Caco-2 (cell line): Measurements from ENCODE around the gene DNAAF5. TPM values are rescaled to one million over a fixed set of nuclear protein-coding genes. Genes with fewer than 3 reads are reported as not detected.
"Not testable (repeated sequence)": the region's sequence is repeated elsewhere in the genome, so short reads cannot be mapped to it uniquely, and the experiment has no call there.

ENCODE experiments used
- BruUV-seq: library from RNA; stranded (reverse); fragments of 400-500 nt; replicated peaks from 2 replicates; lab custom pipeline; 2021; lab: Mats Ljungman, UMichigan
- CTCF ChIA-PET: fragments of 300-600 bp; sonication (Branson Sonifier 250); formaldehyde crosslinking; loops from one replicate; lab custom pipeline; 2022; ENCODE audit warnings: antibody characterized with exemption; lab: Charles Lee
- POLR2A ChIA-PET: fragments of 300-600 bp; sonication (Branson Sonifier 250); formaldehyde crosslinking; loops from one replicate; lab custom pipeline; 2022; ENCODE audit warnings: antibody characterized with exemption; lab: Charles Lee
- DNase-seq, 2 experiments: peaks; one replicate each; pipeline versions ENCODE4 v3.0.0 to v3.0.0-alpha.2; 2020 to 2022
- H3K27me3 ChIP-seq: replicated peaks from 2 replicates; pipeline ENCODE4 v1.6.0; 2011; ENCODE audit warnings: low read length; ENCODE audit not compliant: control insufficient read depth, insufficient read depth
- H3K36me3 ChIP-seq: 2 replicates; pipeline ENCODE4 v1.5.1; 2011; ENCODE audit warnings: low read length; ENCODE audit not compliant: control insufficient read depth, insufficient read depth
- H3K4me1 ChIP-seq: fragments of 250-450 bp; sonication (Bioruptor Pico); 2 replicates; pipeline ENCODE4 v1.5.1; 2020; ENCODE audit warnings: mild to moderate bottlenecking
- H3K4me3 ChIP-seq: 2 replicates; pipeline ENCODE4 v1.5.1; 2011; ENCODE audit warnings: low read depth, mild to moderate bottlenecking, control low read depth, low read length
- H3K9me3 ChIP-seq: fragments of 250-450 bp; sonication (Bioruptor Pico); 2 replicates; pipeline ENCODE4 v1.5.1; 2020; ENCODE audit warnings: mild to moderate bottlenecking, moderate library complexity
- H3K27ac Mint-ChIP-seq: one replicate; pipeline ENCODE4 v1.8.0; 2022; ENCODE audit warnings: mixed read lengths; ENCODE audit not compliant: unreplicated experiment
- H3K27me3 Mint-ChIP-seq: one replicate; pipeline ENCODE4 v1.8.0; 2022; ENCODE audit warnings: mixed read lengths; ENCODE audit not compliant: insufficient read depth, unreplicated experiment
- H3K36me3 Mint-ChIP-seq: one replicate; pipeline ENCODE4 v1.8.0; 2022; ENCODE audit warnings: mild to moderate bottlenecking, mixed read lengths; ENCODE audit not compliant: insufficient read depth, unreplicated experiment
- H3K4me1 Mint-ChIP-seq: one replicate; pipeline ENCODE4 v1.8.0; 2022; ENCODE audit warnings: low read depth, mixed read lengths; ENCODE audit not compliant: unreplicated experiment
- H3K4me3 Mint-ChIP-seq: one replicate; pipeline ENCODE4 v1.8.0; 2022; ENCODE audit warnings: mild to moderate bottlenecking, moderate library complexity, mixed read lengths; ENCODE audit not compliant: unreplicated experiment
- H3K9me3 Mint-ChIP-seq: one replicate; pipeline ENCODE4 v1.8.0; 2022; ENCODE audit warnings: mixed read lengths; ENCODE audit not compliant: unreplicated experiment
- intact Hi-C: fragments of 100-400 bp; cut with micrococcal nuclease; formaldehyde crosslinking; loops from one replicate; pipeline ENCODE4 v1.10.0; 2022; ENCODE audit not compliant: unreplicated experiment
- total RNA-seq: library from RNA; stranded (reverse); gene quantifications from 2 replicates; pipeline ENCODE4 v1.2.3, GENCODE V29; 2022
- TF ChIP-seq, protein P1 (sequence below), 2 experiments: fragments of 200-600 bp in 1 of 2; IDR thresholded peaks; 1 replicate in 1 of 2; 2 replicates in 1 of 2; pipeline versions ENCODE4 v1.5.1 to v1.8.0; 2011 to 2022; ENCODE audit warnings: antibody characterized with exemption in 1 of 2, control low read depth in 1 of 2, inconsistent platforms in 1 of 2, low read depth in 1 of 2, low read length in 1 of 2, mild to moderate bottlenecking in 1 of 2, moderate library complexity in 1 of 2; ENCODE audit not compliant: insufficient read depth in 1 of 2, severe bottlenecking in 1 of 2, unreplicated experiment in 1 of 2

Gene DNAAF5
- total RNA-seq, 1 experiment from 2014 or later, result 51.4 TPM

DNA sequence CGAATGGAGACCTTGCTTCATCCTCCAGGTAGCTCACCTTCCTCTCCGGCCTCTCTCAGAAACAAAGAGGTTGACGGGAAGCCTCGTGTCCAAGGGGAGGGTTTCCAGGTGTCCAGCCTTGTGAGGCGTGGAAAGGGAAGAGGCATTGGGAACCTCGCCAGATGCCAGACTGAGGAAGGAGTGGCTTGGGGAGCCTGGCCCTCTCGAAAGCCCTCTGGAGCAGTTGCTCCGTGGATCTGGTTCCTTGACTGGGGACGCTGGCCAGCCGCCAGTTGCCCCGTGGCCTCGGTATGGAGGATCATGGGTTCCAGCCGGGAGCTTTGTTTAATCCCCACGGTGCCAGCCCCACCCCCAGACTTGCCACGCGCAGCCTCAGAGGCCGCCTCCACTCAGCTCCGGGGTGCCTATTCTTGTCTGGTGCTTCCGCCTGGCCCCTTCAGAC lies 75.5 kb downstream of the DNAAF5 start:
- H3K9me3 Mint-ChIP-seq, result no peaks in the 10 kb centered on the region
- CTCF ChIA-PET, result no interaction called here
- no peaks in the 10 kb centered on the region for H3K36me3 ChIP-seq
- TF ChIP-seq, protein P1, sequence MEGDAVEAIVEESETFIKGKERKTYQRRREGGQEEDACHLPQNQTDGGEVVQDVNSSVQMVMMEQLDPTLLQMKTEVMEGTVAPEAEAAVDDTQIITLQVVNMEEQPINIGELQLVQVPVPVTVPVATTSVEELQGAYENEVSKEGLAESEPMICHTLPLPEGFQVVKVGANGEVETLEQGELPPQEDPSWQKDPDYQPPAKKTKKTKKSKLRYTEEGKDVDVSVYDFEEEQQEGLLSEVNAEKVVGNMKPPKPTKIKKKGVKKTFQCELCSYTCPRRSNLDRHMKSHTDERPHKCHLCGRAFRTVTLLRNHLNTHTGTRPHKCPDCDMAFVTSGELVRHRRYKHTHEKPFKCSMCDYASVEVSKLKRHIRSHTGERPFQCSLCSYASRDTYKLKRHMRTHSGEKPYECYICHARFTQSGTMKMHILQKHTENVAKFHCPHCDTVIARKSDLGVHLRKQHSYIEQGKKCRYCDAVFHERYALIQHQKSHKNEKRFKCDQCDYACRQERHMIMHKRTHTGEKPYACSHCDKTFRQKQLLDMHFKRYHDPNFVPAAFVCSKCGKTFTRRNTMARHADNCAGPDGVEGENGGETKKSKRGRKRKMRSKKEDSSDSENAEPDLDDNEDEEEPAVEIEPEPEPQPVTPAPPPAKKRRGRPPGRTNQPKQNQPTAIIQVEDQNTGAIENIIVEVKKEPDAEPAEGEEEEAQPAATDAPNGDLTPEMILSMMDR (IDR thresholded peaks at IDR 0.05; ENCODE audit: insufficient read depth in 1 of 2, low read depth in 1 of 2, low read length in 1 of 2, severe bottlenecking in 1 of 2, unreplicated experiment in 1 of 2), result no peak
- POLR2A ChIA-PET, result no interaction called here
- H3K4me1 Mint-ChIP-seq, result peaks cover 7% of the 10 kb centered on the region
- DNase-seq, result no peak
- intact Hi-C loops, result no loop called here
- peaks cover 7% of the 10 kb centered on the region; the same call in 1 of the 2 replicates for H3K4me1 ChIP-seq
- peaks cover 6% of the 10 kb centered on the region; the same call in 1 of the 2 replicates for H3K9me3 ChIP-seq
- H3K4me3 ChIP-seq, result no peak overlapping the region
- H3K36me3 Mint-ChIP-seq, result peaks cover 9% of the 10 kb centered on the region
- no TSS peak for BruUV-seq
- no peaks in the 10 kb centered on the region for H3K27me3 Mint-ChIP-seq
- no peaks in the 10 kb centered on the region for H3K27me3 ChIP-seq
- no peak overlapping the region for H3K4me3 Mint-ChIP-seq
- no peak overlapping the region for H3K27ac Mint-ChIP-seq

DNA sequence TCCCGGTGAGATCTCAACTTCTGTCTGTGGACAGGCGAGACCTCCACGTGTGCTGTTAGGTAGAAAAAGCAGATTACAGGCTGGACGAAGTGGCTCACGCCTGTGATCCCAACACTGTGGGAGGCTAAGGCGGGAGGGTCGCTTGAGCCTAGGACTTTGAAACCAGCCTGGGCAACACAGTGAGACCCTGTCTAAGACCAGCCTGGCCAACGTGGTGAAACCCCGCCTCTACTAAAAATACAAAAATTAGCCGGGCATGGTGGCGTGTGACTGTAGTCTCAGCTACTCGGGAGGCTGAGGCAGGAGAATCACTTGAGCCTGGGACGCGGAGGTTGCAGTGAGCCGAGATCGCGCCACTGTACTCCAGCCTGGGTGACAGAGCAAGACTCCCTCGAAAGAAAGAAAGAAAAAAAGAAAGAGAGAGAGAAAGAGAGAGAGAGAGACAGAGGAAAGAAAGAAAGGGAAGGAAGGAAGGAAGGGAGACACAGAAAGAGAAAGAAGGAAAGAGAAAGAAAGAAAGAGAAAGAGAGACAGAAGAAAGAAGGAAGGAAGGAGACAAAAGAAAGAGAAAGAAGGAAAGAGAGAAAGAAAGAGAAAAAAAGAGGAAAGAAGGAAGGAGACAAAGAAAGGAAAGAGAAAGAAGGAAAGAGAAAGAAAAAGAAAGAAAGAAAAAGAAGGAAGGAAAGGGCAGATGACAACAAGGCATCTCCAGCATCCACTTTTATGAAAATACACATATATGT lies 76.2 kb downstream of the DNAAF5 start:
- intact Hi-C loops, result no loop called here
- Mint-ChIP-seq H3K4me3 (no peak overlapping the region), H3K27ac (peak overlapping the region; percentile 22), H3K9me3 (peaks cover 3% of the 10 kb centered on the region), H3K36me3 (peaks cover 5% of the 10 kb centered on the region), H3K4me1 (peaks cover 7% of the 10 kb centered on the region), H3K27me3 (no peaks in the 10 kb centered on the region)
- no peaks in the 10 kb centered on the region for H3K27me3 ChIP-seq
- peaks cover 6% of the 10 kb centered on the region; the same call in 1 of the 2 replicates for H3K9me3 ChIP-seq
- no peak for DNase-seq
- CTCF ChIA-PET, result no interaction called here
- no peak overlapping the region for H3K4me3 ChIP-seq
- H3K4me1 ChIP-seq, result peaks cover 7% of the 10 kb centered on the region; the same call in 1 of the 2 replicates
- TF ChIP-seq, protein P1 (IDR thresholded peaks at IDR 0.05; ENCODE audit: insufficient read depth in 1 of 2, low read depth in 1 of 2, low read length in 1 of 2, severe bottlenecking in 1 of 2, unreplicated experiment in 1 of 2), result no peak
- POLR2A ChIA-PET, result no interaction called here
- no peaks in the 10 kb centered on the region for H3K36me3 ChIP-seq
- BruUV-seq, result no TSS peak

DNA sequence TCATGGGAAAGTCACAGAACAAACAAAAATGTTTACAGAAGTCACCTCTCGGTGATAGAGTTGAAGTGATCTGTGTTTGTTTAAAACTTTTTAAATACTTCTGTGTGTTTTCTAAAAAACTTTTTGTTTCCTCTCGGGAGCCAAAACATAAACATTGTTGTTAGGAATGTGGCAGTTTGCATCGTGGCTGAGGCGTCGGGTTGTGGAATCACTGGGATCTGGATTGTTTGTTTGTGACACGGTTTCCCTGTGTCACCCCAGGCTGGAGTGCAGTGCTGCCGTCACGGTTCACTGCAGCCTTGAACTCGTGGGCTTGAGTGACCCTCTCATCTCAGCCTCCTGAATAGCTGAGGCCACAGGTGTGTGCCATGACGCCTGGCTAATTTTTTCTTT lies 76.7 kb downstream of the DNAAF5 start:
- Histone ChIP-seq H3K4me1 (peaks cover 7% of the 10 kb centered on the region; the same call in 1 of the 2 replicates), H3K9me3 (peaks cover 6% of the 10 kb centered on the region; the same call in 1 of the 2 replicates), H3K36me3 (no peaks in the 10 kb centered on the region), H3K4me3 (no peak overlapping the region), H3K27me3 (no peaks in the 10 kb centered on the region)
- Mint-ChIP-seq H3K27me3 (no peaks in the 10 kb centered on the region), H3K4me3 (no peak overlapping the region), H3K27ac (peak overlapping the region; percentile 22), H3K9me3 (peaks cover 9% of the 10 kb centered on the region), H3K4me1 (peaks cover 7% of the 10 kb centered on the region), H3K36me3 (peaks cover 6% of the 10 kb centered on the region)
- TF ChIP-seq, protein P1 (IDR thresholded peaks at IDR 0.05; ENCODE audit: insufficient read depth in 1 of 2, low read depth in 1 of 2, low read length in 1 of 2, severe bottlenecking in 1 of 2, unreplicated experiment in 1 of 2), result no peak
- intact Hi-C loops, result no loop called here
- BruUV-seq, result no TSS peak
- CTCF ChIA-PET, result no interaction called here
- no peak for DNase-seq
- POLR2A ChIA-PET, result no interaction called here

DNA sequence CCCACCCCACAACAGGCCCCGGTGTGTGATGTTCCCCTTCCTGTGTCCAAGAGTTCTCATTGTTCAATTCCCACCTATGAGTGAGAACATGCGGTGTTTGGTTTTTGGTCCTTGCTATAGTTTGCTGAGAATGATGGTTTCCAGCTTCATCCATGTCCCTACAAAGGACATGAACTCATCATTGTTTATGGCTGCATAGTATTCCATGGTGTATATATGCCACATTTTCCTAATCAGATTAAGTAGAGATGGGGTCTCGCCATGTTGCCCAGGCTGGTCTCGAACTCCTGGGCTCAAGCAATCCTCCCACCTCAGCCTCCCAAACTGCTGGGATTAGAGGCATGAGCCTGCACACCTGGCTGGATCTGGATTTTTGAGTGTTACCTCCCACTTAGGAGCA lies 77.3 kb downstream of the DNAAF5 start:
- H3K4me1 Mint-ChIP-seq, BruUV-seq, POLR2A ChIA-PET, H3K4me3 Mint-ChIP-seq, H3K4me3 ChIP-seq, DNase-seq, CTCF ChIA-PET, H3K27me3 ChIP-seq, H3K9me3 ChIP-seq, H3K27ac Mint-ChIP-seq, intact Hi-C loops, H3K36me3 ChIP-seq, H3K4me1 ChIP-seq, H3K27me3 Mint-ChIP-seq: not testable (repeated sequence)
- Mint-ChIP-seq H3K36me3 (peaks cover 10% of the 10 kb centered on the region), H3K9me3 (peaks cover 12% of the 10 kb centered on the region)
